ENCODE measurements around the gene THOC2.

Gene THOC2

GRCh38 chrX:123563167-123563566 is 169.7 kb downstream of the THOC2 start:
- no peak for DNase-seq (ENCODE audit: low read depth)

DNA sequence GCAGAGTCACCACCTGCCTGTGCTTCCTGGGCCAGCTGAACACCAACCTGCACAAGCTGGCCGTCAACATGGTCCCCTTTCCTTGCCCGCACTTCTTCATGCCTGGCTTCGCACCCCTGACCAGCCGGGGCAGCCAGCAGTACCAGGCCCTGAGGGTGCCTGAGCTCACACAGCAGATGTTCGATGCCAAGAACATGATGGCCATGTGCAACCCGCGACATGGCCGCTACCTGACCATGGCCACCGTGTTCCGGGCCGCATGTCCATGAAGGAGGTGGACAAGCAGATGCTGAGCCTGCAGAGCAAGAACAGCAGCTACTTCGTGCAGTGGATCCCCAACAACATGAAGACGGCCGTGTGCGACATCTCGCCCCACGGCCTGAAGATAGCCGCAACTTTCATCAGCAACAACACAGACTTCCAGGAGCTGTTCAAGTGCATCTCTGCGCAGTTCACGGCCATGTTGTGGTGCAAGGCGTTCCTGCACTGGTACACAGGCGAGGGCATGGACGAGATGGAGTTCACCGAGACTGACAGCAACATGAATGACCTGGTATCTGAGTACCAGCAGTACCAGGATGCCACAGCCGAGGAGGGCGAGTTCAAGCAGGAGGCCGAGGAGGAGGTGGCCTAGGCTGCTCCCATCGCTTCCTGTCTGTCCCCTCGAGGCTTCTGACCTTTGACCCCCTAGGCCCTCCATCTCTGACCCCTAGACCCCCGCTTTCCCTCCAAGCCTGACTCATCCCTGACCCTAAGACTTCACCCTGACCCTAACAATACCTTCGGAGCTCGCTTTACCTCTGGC is 170.3 kb downstream of the THOC2 start:
- DNase-seq (ENCODE audit: low read depth): no peak

GRCh38 chrX:123561439-123562215 is 171.2 kb downstream of the THOC2 start:
- no peak for DNase-seq (ENCODE audit: low read depth)

DNA sequence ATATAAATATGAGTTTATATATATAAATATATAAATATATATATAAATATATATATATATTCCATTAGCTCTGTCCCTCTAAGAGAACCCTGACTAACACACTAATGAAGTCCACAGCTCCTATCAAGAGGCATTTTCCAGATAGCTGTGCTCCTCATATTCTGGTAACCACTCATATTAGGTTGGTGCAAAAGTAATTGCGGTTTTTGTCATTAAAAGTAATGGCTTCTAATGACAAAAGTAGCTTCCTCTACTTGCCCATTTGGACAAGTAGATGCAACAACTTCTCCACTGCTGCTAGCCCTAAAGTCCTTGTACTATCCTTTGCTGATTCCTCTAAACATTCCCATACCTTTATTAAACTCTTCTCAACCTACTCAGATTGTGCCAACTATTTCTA is 182.0 kb downstream of the THOC2 start:
- DNase-seq (ENCODE audit: low read depth): no peak

All from activated T-helper 9 cell treated with anti-CD3 and anti-CD28 coated beads, Interleukin-2, amount 50 U/mL, for 16 hours (primary cell).